GM21423 (cell line): ENCODE measurements around the gene GOLGA5.
"Not testable (repeated sequence)": the region's sequence is repeated elsewhere in the genome, so short reads cannot be mapped to it uniquely, and the experiment has no call there.

Experiments used
- ATAC-seq: cut with Tn5 transposase; IDR thresholded peaks from one replicate; pipeline ENCODE4 v1.9.1; 2021; ENCODE audit warnings: mild to moderate bottlenecking, moderate library complexity; ENCODE audit not compliant: unreplicated experiment

The GOLGA5 gene

DNA sequence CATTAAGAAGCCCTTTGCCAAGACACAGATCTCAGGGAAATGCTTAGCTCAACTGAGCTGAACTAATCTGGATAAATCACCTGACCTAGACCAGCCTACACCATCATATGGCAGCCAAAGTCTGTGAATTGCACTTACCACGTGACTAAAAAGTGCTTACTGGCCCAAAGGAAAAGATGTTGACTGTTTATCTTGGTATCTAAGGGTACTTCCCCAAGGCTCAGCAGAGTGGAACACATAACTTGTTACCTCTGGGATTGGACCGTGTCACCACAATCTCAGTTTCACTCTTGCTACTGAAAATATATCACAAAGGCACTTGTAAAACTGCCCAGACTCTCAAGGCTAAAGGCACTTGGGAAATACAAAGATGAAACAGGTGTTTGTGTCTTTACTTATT lies 18.8 kb upstream of the GOLGA5 start:
- ATAC-seq: peak; percentile 94

DNA sequence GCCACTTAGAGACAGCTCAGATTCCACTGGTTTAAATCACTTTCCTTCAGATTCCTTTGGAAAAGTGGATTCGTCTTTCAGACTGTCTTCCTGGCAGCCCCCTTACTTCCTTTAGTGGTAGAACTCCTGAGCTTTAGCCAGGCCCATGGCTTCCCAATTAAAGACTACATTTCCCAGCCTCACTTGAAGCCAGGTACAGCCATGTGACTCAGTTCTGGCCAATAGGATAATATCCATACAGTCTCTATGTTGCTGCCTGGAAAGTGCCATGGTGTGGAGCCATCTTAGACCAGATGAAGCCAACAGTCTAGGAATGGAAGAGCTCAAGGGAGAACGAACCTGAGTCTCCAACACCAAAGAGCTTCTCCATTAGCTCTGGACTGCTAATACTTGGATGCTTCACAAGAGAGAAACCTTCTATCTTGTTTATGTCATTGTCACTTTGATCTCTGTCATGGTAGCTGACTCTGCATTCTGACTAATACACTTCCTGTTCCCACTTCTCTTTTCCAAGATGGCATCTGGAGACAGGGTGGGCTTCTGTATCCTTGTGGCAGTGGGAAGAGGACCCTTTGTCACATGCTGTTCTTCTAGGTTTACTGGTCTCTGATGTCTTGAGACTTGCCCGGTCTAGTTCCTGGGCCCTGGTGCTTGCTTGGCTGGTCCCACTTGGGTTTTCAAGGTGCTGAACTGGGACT lies 15.1 kb upstream of the GOLGA5 start:
- ATAC-seq: not testable (repeated sequence)

DNA sequence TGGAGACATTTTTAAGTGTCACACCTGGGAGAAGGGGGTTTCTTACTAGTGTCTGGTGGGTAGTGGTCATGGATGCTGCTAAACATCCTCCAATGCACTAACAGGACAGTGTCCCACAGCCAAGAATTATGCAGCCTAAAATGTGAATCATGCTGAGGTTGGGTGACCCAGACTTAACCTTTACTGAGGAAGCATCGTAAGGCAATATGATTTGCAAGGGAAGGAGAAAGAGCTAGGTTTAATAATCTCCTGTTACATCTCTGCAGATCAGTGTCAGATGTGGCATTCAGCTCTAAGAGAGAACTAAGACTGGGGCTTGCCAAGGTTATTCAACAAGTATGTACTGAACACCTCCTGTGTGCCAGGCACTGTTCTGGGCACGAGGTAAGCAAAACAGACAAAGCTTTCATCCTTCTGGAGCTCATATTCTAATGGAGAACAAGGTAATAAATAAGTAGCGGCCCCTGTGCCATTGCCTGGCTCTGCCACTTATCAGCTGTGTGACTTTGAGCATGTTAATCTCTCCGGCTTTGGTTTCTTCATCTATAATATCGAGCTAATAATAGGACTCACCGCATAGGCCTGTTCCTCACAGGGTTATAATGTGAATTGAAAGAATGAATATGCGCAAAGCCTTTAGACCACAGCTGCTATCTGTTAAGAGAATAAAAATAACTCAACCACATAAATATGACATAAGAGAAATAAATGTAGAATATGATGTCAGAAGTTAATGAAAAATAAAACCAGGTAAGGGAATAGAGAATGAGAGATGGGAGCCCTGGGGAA lies 13.5 kb upstream of the GOLGA5 start:
- no peak for ATAC-seq

DNA sequence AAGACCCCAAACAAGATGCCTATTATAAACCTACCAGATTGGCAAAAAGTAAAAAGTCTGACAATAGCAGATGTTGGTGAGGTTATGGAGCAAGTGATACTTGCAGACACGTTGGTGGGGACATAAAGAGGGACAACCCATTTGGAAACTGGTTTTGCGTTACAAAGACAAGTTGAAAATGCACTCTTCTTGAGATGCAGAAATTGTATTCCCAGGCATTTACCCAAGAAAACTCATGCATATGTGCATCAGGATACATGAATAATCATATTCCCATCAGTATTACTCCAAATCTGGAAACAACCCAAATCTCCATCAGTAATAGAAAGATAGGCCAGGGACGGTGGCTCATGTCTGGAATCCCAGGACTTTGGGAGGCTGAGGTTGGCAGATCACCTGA lies 12.8 kb upstream of the GOLGA5 start:
- ATAC-seq: no peak

DNA sequence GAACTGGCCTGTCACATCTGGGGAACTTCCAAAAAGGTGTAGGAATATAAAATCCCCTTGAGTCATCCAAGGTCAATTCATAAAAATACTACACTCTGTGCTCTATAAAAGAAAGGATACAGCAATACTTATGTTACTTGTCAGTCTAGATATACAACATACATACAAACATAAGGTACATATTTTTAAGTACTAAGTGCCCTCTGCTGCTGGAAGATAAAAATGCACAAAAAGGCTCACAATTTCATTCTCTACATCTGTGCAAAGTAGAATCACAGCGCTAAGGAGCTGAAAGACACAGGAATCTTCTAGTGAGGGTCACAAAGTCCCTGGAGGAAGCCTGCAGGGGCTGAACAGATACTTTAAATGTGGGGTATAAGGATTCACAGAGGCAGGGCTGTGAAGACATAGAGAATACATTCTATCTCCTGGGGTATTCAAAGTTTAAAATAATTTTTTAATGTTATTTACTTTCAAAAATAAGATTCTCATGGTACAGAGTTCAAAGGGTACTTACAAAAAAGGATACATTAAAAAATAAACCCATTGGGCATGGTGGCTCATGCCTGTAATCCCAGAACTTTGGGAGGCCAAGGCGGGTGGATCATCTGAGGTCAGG lies 10.2 kb upstream of the GOLGA5 start:
- ATAC-seq: no peak

DNA sequence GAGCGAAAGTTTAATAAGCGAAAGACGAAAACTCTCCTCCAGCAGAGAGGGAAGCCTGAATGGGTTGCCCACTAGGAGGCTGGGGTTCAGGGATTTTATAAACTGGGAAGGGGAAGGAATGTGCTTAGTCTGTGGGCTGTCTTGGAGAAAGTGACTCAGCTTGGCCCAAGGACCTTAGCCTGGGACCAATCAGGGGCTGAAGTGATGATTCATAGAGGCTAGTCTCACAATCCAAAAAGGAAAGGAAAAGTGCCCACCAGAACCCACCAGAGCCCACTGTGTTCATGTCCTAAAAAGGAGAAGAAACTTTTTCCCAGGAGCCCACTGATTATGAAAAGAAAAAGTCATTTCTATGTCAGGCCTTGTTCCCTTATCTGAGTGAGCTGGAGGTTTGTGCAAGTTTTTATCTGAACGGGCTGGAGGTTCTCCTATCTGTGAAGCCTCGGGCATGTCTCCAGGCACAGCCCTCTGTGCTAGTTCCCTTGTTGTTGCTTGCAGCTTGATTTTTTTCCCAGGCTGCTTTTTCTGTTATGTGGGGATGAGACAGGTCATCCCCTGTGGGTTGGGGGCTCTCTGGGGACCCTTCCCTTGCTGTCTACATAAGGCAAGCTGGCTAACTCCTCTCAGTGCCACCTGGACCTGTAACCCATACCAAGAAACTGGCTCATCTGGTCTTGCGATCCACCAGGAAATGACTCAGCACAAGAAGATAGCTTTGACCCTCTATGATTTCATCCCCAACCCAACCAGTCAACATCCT lies 8.3 kb upstream of the GOLGA5 start:
- no peak for ATAC-seq

DNA sequence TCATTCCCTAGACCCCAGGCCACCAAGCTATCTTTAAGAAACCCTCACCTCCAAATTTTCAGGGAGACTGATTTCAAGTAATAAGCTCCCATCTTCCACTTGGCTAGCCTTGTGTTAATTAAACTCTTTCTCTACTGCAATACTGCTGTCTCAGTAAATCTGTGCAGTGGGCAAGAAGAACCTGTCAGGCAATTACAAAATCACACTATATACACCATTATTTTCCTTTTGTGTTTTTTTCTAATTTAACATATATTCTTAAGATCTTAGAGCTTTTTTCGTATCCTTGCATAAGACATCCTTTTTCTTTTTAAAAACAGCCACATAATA lies 7.7 kb upstream of the GOLGA5 start:
- no peak for ATAC-seq

DNA sequence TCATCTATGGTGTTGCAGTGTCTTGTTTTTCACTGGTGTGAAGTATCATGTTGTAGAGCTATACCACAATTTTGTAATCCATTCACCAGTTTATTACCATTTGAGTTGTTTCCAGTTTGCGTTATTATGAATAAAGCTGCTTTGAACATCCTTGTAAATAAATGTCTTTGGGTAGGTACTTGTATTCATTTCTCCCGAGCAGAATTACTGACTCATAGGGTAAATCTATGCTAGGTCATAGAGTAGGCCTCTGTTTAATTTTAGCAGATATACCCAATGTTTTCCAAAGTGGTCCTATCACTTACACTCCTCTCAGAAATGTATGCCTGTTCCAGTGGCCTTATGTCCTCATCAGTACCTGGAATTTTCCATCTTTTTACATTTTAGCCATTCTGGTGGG lies 6.6 kb upstream of the GOLGA5 start:
- ATAC-seq: no peak

DNA sequence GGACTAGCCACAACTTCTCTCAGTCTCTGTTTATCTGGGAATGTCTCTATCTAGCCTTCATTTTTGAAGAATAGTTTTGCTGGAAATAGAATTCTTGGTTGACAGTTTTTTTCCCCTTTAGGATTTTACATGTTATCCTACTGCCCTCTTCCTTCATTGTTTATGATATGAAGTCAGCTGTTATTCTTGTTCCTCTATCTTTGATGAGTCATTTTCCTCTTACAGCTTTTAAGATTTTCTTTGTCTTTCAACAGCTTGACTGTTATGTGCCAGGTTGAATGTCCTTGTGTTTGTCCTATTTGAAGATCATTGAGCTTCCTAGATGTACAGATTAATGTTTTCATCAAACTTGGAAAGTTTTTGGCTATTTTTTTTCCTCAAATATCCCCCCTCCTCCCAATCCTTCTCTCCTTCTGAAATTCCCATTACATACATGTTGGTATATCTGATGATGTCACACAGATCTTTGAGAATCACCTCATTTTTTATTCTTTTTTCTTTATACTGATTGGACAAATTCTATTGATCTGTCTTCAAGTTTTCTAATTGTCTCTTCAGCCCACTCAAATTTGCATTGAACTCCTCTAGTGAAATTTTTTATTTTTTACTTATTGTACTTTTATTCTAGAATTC lies 4.5 kb upstream of the GOLGA5 start:
- no peak for ATAC-seq

DNA sequence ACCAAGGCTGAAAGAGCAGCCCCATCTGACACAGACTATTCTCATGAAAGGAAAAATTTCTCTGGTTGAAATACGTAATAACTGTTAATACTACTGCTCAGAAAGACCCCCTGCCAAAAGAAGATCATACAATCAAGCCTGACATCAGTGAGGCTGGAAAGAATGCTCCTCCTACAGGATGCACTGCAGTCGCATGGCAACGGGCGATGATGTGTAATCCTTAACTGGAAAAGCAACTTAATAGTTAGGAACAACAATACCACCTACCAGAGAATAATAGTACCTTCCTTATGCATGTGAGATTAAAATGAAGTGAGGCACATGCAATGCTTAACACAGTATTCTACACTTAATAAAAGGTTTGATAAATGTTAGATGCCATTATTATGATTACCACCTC lies 1.2 kb upstream of the GOLGA5 start:
- ATAC-seq: no peak

DNA sequence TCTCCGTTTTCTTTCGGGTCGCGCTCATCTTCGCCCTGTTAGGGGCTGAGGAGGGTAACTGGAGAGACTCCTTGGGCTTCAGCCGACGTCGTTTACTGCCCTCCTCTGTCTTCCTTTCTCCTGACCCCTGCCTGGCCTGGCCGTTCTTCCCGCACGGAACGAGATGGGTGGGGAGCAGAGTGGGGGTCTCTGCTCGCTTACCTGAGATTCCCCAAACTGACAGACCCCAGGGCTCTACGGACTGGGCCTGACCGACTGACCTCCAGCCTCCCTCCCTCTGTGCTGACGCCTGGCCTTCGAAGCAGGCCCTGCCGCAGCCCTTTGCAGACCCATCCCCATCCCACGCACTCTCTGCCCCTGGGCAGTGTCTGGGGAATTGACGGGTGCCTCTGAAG lies 439 bp downstream of the GOLGA5 start:
- no peak for ATAC-seq

DNA sequence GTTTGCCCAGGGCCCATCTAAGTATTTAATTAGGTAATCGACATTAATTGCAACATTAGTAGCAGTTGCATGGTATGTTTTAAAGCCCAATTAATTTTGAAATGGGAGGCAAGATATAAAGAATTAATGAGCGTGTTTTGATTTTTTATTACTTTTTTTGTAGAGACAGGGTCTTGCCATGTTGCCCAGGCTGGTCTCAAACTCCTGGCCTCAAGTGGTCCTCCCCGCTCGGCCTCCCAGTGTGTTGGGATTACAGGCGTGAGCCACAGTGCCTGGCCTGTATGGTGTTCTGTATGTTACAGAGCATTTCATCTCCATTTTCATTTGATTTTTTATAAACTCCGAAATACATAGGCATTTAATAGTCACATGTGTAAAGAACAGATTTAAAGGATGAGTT lies 856 bp downstream of the GOLGA5 start:
- ATAC-seq: no peak

DNA sequence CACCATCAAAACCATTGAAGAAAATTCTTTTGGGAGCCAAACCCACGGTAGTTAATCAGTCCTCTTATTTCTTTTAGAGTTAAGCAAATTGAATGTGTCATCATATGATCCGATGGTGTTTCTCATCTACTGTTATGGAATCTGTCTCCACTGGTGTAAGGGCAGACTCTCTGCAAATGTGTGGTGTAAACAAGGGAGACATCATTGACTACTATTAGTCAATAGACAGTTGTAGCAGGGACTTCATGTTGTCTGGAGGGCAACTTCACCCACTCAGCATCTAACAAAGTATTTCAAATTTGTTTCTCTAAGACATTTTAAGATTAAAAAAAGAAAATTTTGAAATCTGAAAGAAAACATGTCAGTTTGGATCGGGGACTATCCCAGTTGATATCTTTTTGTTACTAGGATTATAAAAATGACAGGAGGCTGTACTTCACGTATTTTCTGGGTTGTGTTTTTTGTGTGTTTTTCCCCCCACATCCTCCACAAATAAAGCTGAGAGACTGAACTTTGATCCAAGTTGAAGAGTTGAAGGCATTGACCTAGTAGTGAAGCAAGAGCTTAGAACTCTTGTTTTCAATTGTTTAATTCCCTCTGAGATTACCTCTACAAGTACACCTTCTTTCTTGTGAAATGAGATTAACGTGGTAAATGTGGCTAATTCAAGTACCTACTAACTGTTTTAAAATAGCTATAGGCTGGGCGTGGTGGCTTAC lies 4.0 kb downstream of the GOLGA5 start:
- ATAC-seq: no peak

DNA sequence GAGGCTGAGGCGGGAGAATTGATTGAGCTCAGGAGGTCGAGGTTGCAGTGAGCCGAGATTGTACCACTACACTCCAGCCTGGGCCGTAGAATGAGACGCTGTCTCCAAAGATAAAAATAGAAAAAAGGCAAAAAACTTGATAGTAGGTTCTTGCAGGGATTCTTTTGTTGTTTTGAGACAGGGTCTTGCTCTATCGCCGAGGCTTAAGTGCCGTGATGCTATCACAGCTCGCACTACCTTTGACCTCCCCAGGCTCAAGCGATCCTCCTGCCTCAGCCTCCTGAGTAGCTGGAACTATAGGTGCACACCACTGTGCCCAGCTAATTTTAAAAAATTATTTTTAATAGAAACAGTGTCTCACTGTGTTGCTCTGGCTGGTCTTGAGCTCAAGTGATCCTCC lies 4.7 kb downstream of the GOLGA5 start:
- ATAC-seq: no peak

DNA sequence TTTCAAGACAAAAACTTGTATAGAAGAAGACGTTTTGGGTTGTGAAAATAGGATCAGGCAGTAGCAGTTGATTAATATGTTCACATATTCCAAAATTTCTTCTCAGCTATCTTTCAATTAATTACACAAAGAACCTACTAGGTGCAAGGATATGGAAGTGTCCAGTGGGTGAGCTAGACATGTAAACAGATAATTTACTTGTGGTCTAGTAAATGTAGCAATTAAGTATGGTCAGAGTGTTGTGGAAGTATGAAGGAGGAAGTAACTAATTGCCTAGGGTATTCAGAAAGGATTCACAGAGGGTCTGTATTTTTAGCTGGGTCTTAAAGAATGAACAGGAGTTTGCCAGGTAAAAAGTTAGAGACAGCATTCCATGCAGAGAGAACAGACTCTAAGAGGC lies 5.9 kb downstream of the GOLGA5 start:
- ATAC-seq: no peak

DNA sequence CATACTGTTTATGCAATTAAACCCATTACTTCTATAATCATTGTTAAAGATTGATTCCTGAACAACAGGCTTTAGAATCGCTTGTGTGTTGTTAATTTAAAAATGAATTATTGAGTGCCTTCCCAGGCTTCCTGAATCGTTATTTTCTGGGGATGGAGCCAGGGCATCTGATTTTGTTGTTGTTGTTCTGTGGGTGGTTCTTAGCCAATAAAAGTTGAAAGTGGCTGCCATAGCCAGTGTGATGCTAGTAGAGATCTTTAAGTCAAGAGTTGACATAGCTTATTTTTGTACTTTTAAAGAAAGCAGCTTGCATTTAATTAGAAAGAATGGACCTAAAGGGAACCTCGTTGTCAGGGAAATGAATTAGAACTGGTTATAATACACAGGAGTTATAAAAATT lies 6.4 kb downstream of the GOLGA5 start:
- no peak for ATAC-seq

DNA sequence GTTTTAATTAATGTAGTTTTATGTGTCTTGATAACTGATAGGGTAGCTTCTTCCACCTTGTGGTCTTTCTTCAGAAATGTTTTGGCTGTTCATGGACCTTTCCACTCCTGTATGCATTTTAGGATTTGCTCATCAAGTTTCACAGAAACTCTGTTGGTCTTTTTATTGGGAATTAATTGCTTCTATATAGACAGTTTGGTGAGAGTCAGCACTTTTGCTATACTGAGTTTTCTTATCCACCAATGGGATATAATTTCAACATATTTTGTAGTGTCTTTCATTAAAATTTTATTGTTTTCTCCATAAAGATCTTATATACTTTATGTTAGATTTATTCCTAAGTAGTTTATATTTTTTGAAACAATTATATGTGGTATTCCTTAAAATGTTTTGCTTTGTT lies 7.8 kb downstream of the GOLGA5 start:
- ATAC-seq: no peak

DNA sequence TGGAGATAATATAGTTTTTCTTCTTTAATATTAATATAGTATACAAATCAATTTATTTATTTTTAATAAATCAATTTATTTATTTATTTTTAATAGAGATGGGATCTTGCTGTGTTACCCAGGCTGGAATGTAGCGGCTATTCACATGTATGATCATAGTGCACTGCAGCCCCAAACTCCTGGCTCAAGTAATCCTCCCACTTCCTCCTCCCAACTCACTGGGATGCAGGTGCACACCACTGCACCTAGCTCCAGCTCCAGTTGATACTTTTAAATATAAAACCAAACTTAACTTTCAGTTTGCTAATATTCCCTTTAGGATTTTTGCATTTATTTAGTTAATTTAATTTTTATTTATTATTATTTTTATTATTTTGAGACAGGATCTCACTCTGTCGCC lies 8.6 kb downstream of the GOLGA5 start:
- ATAC-seq: no peak

DNA sequence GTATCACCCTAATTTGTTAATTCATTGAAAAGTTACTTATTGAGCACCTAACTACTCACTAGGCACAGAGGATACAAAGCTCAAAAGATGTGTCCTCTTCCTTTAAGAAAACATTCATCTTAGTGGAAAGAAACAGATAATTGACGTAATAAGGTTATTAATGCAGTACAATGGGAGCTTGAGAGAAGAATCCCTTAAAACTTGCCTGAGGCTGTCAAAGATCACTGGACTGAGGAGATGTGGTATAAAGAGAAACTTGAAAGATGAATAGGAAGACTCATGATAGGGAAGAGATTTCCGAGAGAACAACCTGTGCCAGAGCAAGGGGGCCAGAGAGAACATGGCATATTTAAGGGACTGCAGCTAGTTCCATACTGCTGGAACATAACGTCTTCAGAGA lies 19.1 kb downstream of the GOLGA5 start:
- ATAC-seq: no peak

DNA sequence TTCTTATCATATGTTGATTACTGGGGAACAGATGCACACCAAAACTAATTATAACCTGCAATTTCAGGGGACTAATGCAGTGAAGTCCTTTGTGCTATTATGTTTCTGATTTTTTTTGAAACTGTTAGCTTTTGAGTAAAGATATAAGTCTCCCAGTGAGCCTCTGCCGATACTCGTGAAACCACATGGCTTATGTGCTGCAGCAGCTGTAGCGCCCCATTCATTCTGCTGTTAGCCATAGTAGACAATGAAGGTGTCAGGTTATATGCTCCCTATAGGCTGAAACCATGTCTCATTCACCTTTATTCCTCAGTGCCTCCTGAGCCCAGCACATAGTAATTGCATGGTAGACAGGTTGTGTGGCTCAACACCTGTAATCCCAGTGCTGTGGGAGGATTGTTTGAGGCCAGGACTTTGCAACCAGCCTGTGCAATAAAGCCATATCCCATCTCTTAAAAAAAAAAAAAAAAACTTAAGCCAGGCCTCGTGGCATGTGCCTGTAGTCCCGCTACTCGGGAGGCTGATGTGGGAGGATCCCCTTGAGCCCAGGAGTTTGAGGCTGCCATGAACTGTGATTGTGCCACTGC lies 25.0 kb downstream of the GOLGA5 start:
- no peak for ATAC-seq
